ENCODE measurements around the gene FCHSD2. TPM values are rescaled to one million over a fixed set of nuclear protein-coding genes. Genes with fewer than 3 reads are reported as not detected.
A peak's percentile ranks its signal among the peaks of the same experiment; 100 is the strongest.

Gene FCHSD2
- total and polyA plus RNA-seq, 2 of the 13 experiments (the other 11 are each of a cell fraction or from before 2014, with no cell fraction given), result 20.5 to 24.8 TPM

- no peaks in the 10 kb centered on the region for H3K79me2 ChIP-seq (ENCODE audit: insufficient read depth, low read length)
- no peak for TF ChIP-seq MEF2D (CRISPR knock-in tag; IDR thresholded peaks at IDR 0.05)
- TF ChIP-seq ZNF740 (CRISPR knock-in tag; IDR thresholded peaks at IDR 0.05), result no peak
- TF ChIP-seq CEBPZ (IDR thresholded peaks at IDR 0.05; ENCODE audit: low read length), result no peak
- TF ChIP-seq NR2F1 (CRISPR knock-in tag; IDR thresholded peaks at IDR 0.05), result peak; percentile 16 to 39; a peak in 1 of 4 replicates
- no peak for TF ChIP-seq MAFG (CRISPR knock-in tag; IDR thresholded peaks at IDR 0.05)
- no peak for TF ChIP-seq TGIF2 (CRISPR knock-in tag; IDR thresholded peaks at IDR 0.05)
- no peak for TF ChIP-seq ZNF18 (CRISPR knock-in tag; IDR thresholded peaks at IDR 0.05; ENCODE audit: insufficient replicate concordance)
- peak; percentile 40; the same call in 1 of the 2 replicates for TF ChIP-seq PITX1 (CRISPR knock-in tag; IDR thresholded peaks at IDR 0.05)
- peak; percentile 32 for TF ChIP-seq SAP130 (CRISPR knock-in tag; IDR thresholded peaks at IDR 0.05; ENCODE audit: low read depth)
- peak; percentile 61; the same call in 1 of the 2 replicates for TF ChIP-seq ZNF292 (CRISPR knock-in tag; IDR thresholded peaks at IDR 0.05; ENCODE audit: borderline replicate concordance, low read depth)
- peak; percentile 80 for TF ChIP-seq NR2F6 (IDR thresholded peaks at IDR 0.05)
- peak; percentile 91 for TF ChIP-seq NR2F6 (CRISPR knock-in tag; IDR thresholded peaks at IDR 0.05)
- no peak for TF ChIP-seq ZNF549 (CRISPR knock-in tag; IDR thresholded peaks at IDR 0.05)
- TF ChIP-seq RXRB (CRISPR knock-in tag; IDR thresholded peaks at IDR 0.05; ENCODE audit: borderline replicate concordance), result peak; percentile 42; the same call in 1 of the 2 replicates
- TF ChIP-seq SALL1 (CRISPR knock-in tag; IDR thresholded peaks at IDR 0.05), result 0 out of 2 replicates have a peak, but pooled peaks have one; percentile 18
- no peak for TF ChIP-seq CENPT (CRISPR knock-in tag; IDR thresholded peaks at IDR 0.05; ENCODE audit: low read depth)
- 0 out of 2 replicates have a peak, but pooled peaks have one; percentile 35 for TF ChIP-seq ZNF503 (CRISPR knock-in tag; IDR thresholded peaks at IDR 0.05)
- no peak for TF ChIP-seq HMG20B (CRISPR knock-in tag; conservative IDR thresholded peaks at IDR 0.05)
- no peak for TF ChIP-seq PTBP1 (IDR thresholded peaks at IDR 0.05; ENCODE audit: low read depth, low read length, poor library complexity, severe bottlenecking)
These were observed 25.3 kb upstream of the FCHSD2 start for GRCh38 chr11:73167363-73167954.

More at GRCh38 chr11:73167363-73167954, 25.3 kb upstream of the FCHSD2 start:
- CTCF ChIA-PET (ENCODE audit: low intra/inter-chr PET ratio, low total read pairs), result no interaction called here
- in situ Hi-C loops (cut with HindIII; ENCODE audit: extremely low pct_ligation_motif_present, low pct_unique_long_range_greater_than_20kb), result no loop called here
- DNase-seq (ENCODE audit: low spot score) (no peak), FAIRE-seq (peak; percentile 71), ATAC-seq (peak; percentile 47; the same call in 2 of the 3 replicates)
- Histone ChIP-seq H3K27ac (ENCODE audit: extremely low read length, insufficient read depth, low read length) (peak overlapping the region; percentile 27), H4K20me1 (ENCODE audit: insufficient read depth, low read length) (no peaks in the 10 kb centered on the region), H3K4me2 (ENCODE audit: low read depth, low read length) (peak overlapping the region; percentile 32), H3K27me3 (ENCODE audit: control insufficient read depth in 1 of 2, insufficient read depth in 2 of 2, low read length in 2 of 2) (no peaks in the 10 kb centered on the region), H3K9ac (ENCODE audit: insufficient read depth, low read depth, low read length) (no peak overlapping the region), H3K4me3 (replicated peaks in 1 of 3; ENCODE audit: insufficient read depth in 1 of 3, low read depth in 2 of 3, low read length in 3 of 3) (no peak overlapping the region), H3K36me3 (replicated peaks in 1 of 2; ENCODE audit: control insufficient read depth in 1 of 2, insufficient read depth in 2 of 2, low read length in 2 of 2) (no peaks in the 10 kb centered on the region), H2AFZ (ENCODE audit: low read length) (no peak overlapping the region), H3K4me1 (ENCODE audit: insufficient read depth, low read length) (peaks cover 98% of the 10 kb centered on the region), H3K9me3 (ENCODE audit: low read length) (no peaks in the 10 kb centered on the region)
- POLR2A ChIA-PET, result interaction anchor here (0.8 to 4.6 kb wide), 5 partner anchors 8 to 24 kb away, joined by 3 to 51 read pairs (median 4); partner anchors contain the start of gene FCHSD2
- 33% methylated on average over 3 of the region's 3 CpGs for WGBS (ENCODE audit: low lambda C conversion rate)
- BruUV-seq (replicated peaks), result no TSS peak
- intact Hi-C loops (cut with micrococcal nuclease; ENCODE audit: unreplicated experiment), result no loop called here
